ENCODE results near the gene DLST.

DLST gene

GRCh38 chr14:74860899-74861733 lies 20.6 kb upstream of the DLST start:
- DNase-seq = peak; percentile 94

- no peak for DNase-seq
Observed at GRCh38 chr14:74861734-74862090, 20.0 kb upstream of the DLST start.

DNA sequence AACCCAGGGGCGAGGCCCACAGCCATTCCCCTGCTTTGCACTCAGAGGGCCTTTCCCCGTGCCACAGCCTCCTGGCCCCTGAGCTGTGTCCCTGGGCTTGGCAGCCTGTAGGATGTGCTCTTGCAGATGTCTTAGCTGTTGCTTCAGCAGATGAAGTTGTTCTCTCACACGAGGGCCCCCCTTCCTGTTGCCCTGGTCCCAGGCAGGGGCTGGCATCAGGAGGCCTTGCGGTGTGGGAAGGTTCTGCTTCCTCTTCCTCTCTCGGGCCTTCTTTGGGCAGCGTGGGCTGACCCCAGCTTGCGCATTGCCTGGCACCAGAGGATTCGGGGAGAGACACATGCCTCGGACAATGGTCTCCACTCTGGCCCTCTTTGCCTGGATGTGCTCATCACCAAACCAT lies 18.4 kb upstream of the DLST start:
- no peak for DNase-seq

DNA sequence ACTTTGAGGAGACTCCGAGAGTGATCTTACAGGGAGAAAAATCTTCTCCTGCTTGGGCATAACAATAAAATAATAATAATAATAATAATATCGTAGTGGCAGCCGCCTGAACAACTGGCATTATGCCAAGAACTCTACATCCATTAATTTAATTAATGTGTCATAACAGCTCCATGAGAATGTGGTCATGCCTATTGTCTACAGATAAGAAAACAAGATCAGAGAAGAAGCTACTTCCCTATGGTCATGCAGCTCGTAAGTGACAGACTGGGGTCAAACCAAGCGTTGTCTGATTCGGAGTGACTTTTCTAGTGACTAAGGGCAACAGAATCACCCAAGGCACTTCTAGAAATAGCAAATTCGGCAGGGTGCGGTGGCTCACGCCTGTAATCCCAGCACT lies 17.5 kb upstream of the DLST start:
- no peak for DNase-seq

DNA sequence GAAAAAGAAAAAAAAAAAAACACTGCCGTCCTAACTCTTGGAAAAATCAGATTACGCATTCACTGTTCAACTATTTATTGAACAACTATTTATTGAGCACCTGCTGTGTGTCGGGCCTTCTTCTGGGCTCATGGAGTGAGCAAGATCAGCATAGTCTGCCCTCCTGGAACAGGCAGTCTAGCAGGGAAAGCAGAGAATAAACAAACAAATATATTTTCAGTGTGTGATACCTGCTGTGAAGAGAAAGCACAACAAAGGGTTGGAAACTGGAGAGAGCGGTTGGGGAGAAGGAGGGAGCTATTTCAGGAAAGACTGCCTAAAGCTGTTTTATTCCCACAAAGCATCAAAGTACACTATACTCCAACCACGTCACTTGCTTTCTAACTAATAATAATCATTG lies 16.6 kb upstream of the DLST start:
- no peak for DNase-seq

DNA sequence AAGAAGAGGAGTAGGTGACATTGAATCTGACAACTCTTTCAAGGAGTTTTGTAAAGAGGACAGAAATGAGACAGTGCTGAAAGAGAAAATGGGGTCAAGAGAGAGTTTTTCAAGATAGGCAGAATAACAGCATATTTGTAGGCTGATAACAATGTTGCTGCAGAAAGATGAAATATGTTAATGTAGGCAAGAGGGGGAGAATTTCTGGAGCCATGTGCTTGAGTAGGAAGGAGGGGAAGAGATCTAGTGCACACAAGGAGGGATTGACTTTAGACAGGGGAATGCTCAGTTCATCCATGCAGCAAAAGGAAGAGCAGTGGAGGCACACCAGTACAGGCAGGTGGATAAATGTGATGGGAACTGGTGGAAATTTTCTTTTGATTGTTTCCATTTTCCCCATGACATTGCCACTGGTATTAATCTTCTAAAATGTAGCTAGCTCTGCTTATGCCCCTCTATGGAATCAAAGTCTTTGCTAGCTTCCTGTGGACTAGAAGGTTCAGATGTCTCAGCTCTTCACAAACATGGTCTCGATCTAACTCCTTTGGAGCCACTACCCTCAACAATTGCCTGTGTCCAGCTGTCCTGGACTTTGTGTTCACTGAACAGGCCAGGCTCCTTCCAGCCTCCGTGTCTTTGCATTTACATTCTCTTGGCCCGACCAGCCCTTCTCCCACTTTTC lies 14.9 kb upstream of the DLST start:
- no peak for DNase-seq

GRCh38 chr14:74867673-74868072 lies 14.0 kb upstream of the DLST start:
- no peak for DNase-seq

DNA sequence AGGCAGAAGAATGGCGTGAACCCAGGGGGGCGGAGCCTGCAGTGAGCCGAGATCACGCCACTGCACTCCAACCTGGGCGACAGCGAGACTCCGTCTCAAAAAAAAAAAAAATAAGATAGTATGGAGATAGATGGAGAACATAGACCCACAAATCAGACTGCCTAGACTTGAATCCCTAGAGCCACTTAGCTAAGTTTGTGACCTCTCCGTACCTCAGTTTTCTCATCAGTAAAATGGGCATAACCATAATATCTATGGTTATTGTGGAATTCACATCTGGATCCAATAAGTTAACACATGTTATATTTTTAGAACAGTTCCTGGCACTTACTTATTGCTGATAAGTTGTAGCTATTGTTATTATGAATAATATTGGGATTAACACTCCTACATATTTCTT lies 13.0 kb upstream of the DLST start:
- DNase-seq = no peak

- DNase-seq = no peak
Observed at GRCh38 chr14:74871819-74872218, 9.9 kb upstream of the DLST start.

DNA sequence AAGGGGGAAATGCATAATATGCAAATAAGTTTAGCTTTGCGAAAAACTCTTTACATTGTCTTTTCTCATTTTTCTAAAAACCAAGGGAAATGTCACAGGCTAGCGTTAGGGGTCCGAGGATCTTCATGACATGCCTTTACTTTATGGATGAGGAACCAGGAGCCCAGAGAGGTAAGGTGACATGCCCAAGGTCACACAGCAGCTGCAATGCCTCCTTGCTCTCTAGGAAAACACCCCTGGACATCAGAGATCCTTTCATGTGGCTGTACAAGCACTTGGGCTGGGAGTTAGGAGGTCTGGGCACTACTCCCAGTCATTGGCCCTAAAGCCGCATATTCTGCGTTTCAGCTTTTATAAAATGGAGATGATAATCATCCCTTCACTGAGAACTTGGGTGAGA lies 6.5 kb upstream of the DLST start:
- DNase-seq = no peak

- no peak for DNase-seq
Observed at GRCh38 chr14:74875941-74876913, 5.5 kb upstream of the DLST start, which contains the start of gene PROX2. Gene PROX2, minus strand, starts transcription at chr14:74876145. Its CDS starts 12,311 bp downstream, at chr14:74863834.

- no peak for DNase-seq
Observed at GRCh38 chr14:74879427-74880182, 2.1 kb upstream of the DLST start.

GRCh38 chr14:74882103-74882920 lies 596 bp downstream of the DLST start:
- DNase-seq = peak; percentile 47

DNA sequence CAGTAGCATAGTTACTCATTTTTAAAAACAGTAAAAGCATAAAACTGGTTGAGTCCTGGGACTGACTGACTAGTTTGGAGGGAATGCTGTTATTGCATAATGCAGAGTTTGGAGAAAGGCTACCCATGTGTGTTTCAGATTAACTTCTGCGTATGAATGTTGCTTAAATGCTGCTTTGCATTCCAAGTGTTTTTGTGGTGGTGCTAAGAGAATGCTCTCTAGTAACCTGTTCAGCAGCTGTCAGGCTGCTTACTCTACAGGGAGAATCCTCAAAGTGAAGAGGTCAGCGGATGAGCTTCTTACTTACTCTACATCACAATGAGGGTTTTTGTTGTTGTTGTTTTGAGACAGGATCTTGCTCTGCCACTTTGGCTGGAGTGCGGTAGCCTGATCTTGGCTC lies 4.3 kb downstream of the DLST start:
- no peak for DNase-seq

DNA sequence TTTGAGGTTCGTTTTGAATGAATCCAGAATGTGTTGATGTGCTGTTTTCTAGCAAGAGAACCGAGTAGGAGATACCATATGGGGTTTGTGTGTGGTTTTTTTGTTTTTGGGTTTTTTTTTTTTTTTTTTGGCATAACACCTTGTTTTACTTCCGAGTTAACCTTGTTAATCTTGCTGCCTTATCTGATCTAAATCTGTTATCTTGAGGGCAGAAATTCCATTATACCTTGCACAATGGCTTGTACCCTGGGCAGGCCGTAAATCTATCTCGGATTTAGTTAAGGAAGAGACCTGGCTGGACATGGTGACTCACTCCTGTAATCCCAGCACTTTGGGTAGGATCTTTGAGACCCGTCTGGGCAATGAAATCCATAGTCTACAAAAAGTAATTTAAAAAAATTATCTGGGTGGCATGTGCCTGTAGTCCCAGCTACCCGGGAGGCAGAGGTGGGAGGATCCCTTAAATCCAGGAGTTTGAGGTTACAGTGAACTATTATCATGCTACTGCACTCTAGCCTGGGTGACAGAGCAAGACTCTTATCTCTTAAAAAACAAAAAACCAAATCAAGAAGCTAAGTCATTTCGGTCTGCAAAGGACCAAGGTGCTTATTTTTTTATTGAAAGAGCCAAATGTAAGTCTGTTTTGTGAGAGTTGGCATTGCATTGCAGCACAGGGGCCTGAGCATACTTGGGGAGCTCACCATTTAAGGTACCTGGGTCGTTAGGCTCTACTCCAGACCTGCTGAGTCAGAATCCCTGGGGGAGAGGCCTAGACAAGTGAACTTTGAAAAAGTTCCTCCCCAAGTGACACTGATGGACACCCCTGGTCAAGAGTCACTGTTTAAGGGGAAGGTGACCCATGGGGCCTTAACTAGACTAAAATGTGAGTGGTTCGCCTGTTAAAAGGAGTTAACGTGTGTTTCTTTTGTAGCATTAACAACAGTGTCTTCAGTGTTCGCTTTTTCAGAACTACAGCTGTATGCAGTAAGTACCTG lies 6.7 kb downstream of the DLST start:
- DNase-seq = no peak

DNA sequence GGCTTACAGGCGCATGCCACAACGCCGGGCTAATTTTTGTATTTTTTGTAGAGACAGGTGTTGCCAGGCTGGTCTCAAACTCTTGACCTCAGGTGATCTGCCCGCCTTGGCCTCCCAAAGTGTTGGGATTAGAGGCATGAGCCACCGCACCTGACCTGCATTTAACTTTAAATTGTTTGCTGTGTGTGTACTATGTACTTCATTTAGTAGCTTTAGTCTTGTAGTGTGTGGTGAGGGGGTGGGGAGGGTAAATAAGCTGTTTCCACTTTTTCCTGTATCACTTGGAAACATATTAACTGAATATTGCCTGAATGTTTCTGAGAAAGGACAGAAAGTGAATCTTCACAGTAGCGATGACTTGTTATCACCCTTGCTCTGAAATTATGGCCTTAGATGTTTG lies 8.5 kb downstream of the DLST start:
- DNase-seq = no peak

- DNase-seq = no peak
Observed at GRCh38 chr14:74891870-74892269, 10.2 kb downstream of the DLST start.

- DNase-seq = no peak
Observed at GRCh38 chr14:74892745-74893144, 11.0 kb downstream of the DLST start.

DNA sequence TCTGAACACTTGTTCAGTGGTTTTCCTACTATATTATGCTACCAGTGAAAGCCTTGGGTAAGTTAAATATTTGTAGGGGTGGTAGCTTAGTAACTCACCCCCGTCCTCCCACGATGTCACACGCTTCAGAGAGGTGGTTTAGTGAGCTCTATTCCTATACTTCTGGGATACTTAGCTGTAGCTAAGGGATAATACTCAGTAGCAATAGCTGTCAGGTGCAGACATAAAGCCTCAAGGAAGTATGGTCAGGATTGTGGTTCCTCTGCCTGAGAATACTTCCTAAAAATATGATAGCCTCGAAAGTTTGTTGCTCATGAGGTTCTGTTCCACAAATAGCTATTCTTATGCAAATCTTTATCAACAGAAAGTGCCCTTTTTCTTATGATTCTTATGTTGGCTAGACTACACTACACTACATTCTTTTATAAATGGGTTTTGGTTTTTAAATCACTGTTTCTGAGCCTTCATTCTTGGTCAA lies 11.9 kb downstream of the DLST start:
- no peak for DNase-seq

- DNase-seq = no peak
Observed at GRCh38 chr14:74896400-74896799, 14.7 kb downstream of the DLST start.
